ENCODE measurements around the gene BTF3L4.
"Not testable (repeated sequence)": the region's sequence is repeated elsewhere in the genome, so short reads cannot be mapped to it uniquely, and the experiment has no call there.

The BTF3L4 gene

GRCh38 chr1:52055866-52056162, 281 bp upstream of the BTF3L4 start:
- no peak for DNase-seq

- no peak for DNase-seq
Measured at GRCh38 chr1:52056937-52057231, 789 bp downstream of the BTF3L4 start.

- DNase-seq = no peak
Measured at GRCh38 chr1:52057255-52057654, 1.2 kb downstream of the BTF3L4 start.

- no peak for DNase-seq
Measured at GRCh38 chr1:52057876-52058415, 1.9 kb downstream of the BTF3L4 start.

GRCh38 chr1:52059321-52059720, 3.2 kb downstream of the BTF3L4 start:
- DNase-seq = no peak

GRCh38 chr1:52059888-52060287, 3.8 kb downstream of the BTF3L4 start:
- DNase-seq = no peak

- no peak for DNase-seq
Measured at GRCh38 chr1:52060822-52061221, 4.7 kb downstream of the BTF3L4 start.

- no peak for DNase-seq
Measured at GRCh38 chr1:52063192-52063591, 7.1 kb downstream of the BTF3L4 start.

GRCh38 chr1:52070704-52071103, 14.6 kb downstream of the BTF3L4 start:
- DNase-seq = no peak

GRCh38 chr1:52072291-52072690, 16.2 kb downstream of the BTF3L4 start:
- no peak for DNase-seq

GRCh38 chr1:52077277-52077676, 21.2 kb downstream of the BTF3L4 start:
- DNase-seq = not testable (repeated sequence)

- no peak for DNase-seq
Measured at GRCh38 chr1:52080014-52080415, 23.9 kb downstream of the BTF3L4 start.

- not testable (repeated sequence) for DNase-seq
Measured at GRCh38 chr1:52087892-52088291, 31.8 kb downstream of the BTF3L4 start.

GRCh38 chr1:52094300-52094699, 38.2 kb downstream of the BTF3L4 start:
- DNase-seq = not testable (repeated sequence)

- DNase-seq = no peak
Measured at GRCh38 chr1:52096216-52096615, 40.1 kb downstream of the BTF3L4 start.

- no peak for DNase-seq
Measured at GRCh38 chr1:52098139-52098871, 42.2 kb downstream of the BTF3L4 start.

GRCh38 chr1:52102336-52103013, 46.4 kb downstream of the BTF3L4 start:
- DNase-seq = no peak

- DNase-seq = no peak
Measured at GRCh38 chr1:52111492-52111891, 55.4 kb downstream of the BTF3L4 start.

- DNase-seq = no peak
Measured at GRCh38 chr1:52112489-52112888, 56.4 kb downstream of the BTF3L4 start.

GRCh38 chr1:52119301-52120079, 63.4 kb downstream of the BTF3L4 start:
- DNase-seq = no peak

GRCh38 chr1:52122384-52122783, 66.3 kb downstream of the BTF3L4 start:
- no peak for DNase-seq

- DNase-seq = no peak
Measured at GRCh38 chr1:52123622-52124021, 67.5 kb downstream of the BTF3L4 start.

GRCh38 chr1:52125736-52126359, 69.8 kb downstream of the BTF3L4 start:
- DNase-seq = no peak
